Nasal cavity respiratory epithelium epithelial cell of viscerocranial mucosa (primary cell): ENCODE data around the gene FOXS1. TPM values are rescaled to one million over a fixed set of nuclear protein-coding genes. Genes with fewer than 3 reads are reported as not detected.

ENCODE experiments used
- total RNA-seq: library from RNA; depleted of rRNA; stranded (reverse); fragments of >200 nt; gene quantifications from 2 replicates; pipeline ENCODE4 v1.2.3, GENCODE V29; 2014

FOXS1 gene
- total RNA-seq: not detected in 2 replicates

GRCh38 chr20:31845300-31845863 is at the start of gene FOXS1:
Gene FOXS1 (minus strand): TSS chr20:31845604. CDS start chr20:31845542, 62 bp downstream.

GRCh38 chr20:31869942-31870725 is 24.7 kb upstream of the FOXS1 start, which contains the start of the genes DUSP15 and TTLL9:
Gene DUSP15 (minus strand): TSS chr20:31870527. CDS start chr20:31870337, 190 bp downstream.
Gene TTLL9 (plus strand): TSS chr20:31870634. CDS start chr20:31871127, 493 bp downstream.

GRCh38 chr20:31819083-31819784 is 26.2 kb downstream of the FOXS1 start, which contains the start of gene MYLK2:
Gene MYLK2 (plus strand): TSS chr20:31819356. CDS start chr20:31819581, 225 bp downstream.

Other genes starting within 250 kb of the FOXS1 start
- gene ID1, start 240.3 kb downstream of the FOXS1 start, total RNA-seq: 248 and 435 TPM in 2 replicates
- not detected in 2 replicates for gene COX4I2, start 207.7 kb downstream of the FOXS1 start, total RNA-seq
- 113 and 138 TPM in 2 replicates for gene BCL2L1, start 122.7 kb downstream of the FOXS1 start, total RNA-seq
- 2.6 and 3.1 TPM in 2 replicates for gene TPX2, start 106.3 kb downstream of the FOXS1 start, total RNA-seq
- gene MYLK2, start 26.2 kb downstream of the FOXS1 start, total RNA-seq: not detected in 2 replicates
- gene DUSP15, start 24.9 kb upstream of the FOXS1 start, total RNA-seq: 0.34 TPM in 1 of 2 replicates, not detected in the other
- not detected in 2 replicates for gene TTLL9, start 25.0 kb upstream of the FOXS1 start, total RNA-seq
- 6.8 and 7.3 TPM in 2 replicates for gene PDRG1, start 106.4 kb upstream of the FOXS1 start, total RNA-seq
- not detected in 2 replicates for gene XKR7, start 122.5 kb upstream of the FOXS1 start, total RNA-seq
- not detected in 2 replicates for gene CCM2L, start 164.8 kb upstream of the FOXS1 start, total RNA-seq
- not detected in 2 replicates for gene HCK, start 206.6 kb upstream of the FOXS1 start, total RNA-seq